Calu3 (cell line): Measurements from ENCODE around the gene NRIP2. TPM values are rescaled to one million over a fixed set of nuclear protein-coding genes. Genes with fewer than 3 reads are reported as not detected.

Experiments used
- BruUV-seq: library from RNA; stranded (reverse); fragments of 400-500 nt; replicated peaks from 2 replicates; lab custom pipeline; 2021; lab: Mats Ljungman, UMichigan
- CTCF ChIA-PET: fragments of 300-600 bp; sonication (Branson Sonifier 250); formaldehyde crosslinking; loops from one replicate; lab custom pipeline; 2022; ENCODE audit warnings: antibody characterized with exemption; lab: Charles Lee
- DNase-seq: peaks from one replicate; pipeline ENCODE4 v3.0.0; 2022
- H3K27ac Mint-ChIP-seq: one replicate; pipeline ENCODE4 v1.8.0; 2022; ENCODE audit warnings: mixed read lengths; ENCODE audit not compliant: unreplicated experiment
- H3K27me3 Mint-ChIP-seq: one replicate; pipeline ENCODE4 v1.8.0; 2022; ENCODE audit warnings: mixed read lengths; ENCODE audit not compliant: unreplicated experiment
- H3K36me3 Mint-ChIP-seq: one replicate; pipeline ENCODE4 v1.8.0; 2022; ENCODE audit warnings: mild to moderate bottlenecking, moderate library complexity, mixed read lengths; ENCODE audit not compliant: insufficient read depth, unreplicated experiment
- H3K4me1 Mint-ChIP-seq: one replicate; pipeline ENCODE4 v1.8.0; 2022; ENCODE audit warnings: mild to moderate bottlenecking, low read depth, mixed read lengths; ENCODE audit not compliant: unreplicated experiment
- H3K4me3 Mint-ChIP-seq: one replicate; pipeline ENCODE4 v1.8.0; 2022; ENCODE audit warnings: mild to moderate bottlenecking, low read depth, moderate library complexity, mixed read lengths; ENCODE audit not compliant: unreplicated experiment
- H3K9me3 Mint-ChIP-seq: one replicate; pipeline ENCODE4 v1.8.0; 2022; ENCODE audit warnings: low read depth, mixed read lengths; ENCODE audit not compliant: unreplicated experiment
- CTCF ChIP-seq: fragments of 200-600 bp; IDR thresholded peaks from one replicate; pipeline ENCODE4 v1.8.0; 2022; ENCODE audit warnings: antibody characterized with exemption; ENCODE audit not compliant: unreplicated experiment
- intact Hi-C: fragments of 100-400 bp; cut with micrococcal nuclease; formaldehyde crosslinking; loops from one replicate; pipeline ENCODE4 v1.10.0; 2022; ENCODE audit not compliant: unreplicated experiment
- total RNA-seq: library from RNA; stranded (reverse); gene quantifications from 2 replicates; pipeline ENCODE4 v1.2.3, GENCODE V29; 2022

Gene NRIP2
- total RNA-seq, 1 experiment from 2014 or later = not detected

GRCh38 chr12:2829275-2829674 lies 5.6 kb downstream of the NRIP2 start:
- Mint-ChIP-seq H3K4me1 (no peaks in the 10 kb centered on the region), H3K27me3 (no peaks in the 10 kb centered on the region), H3K36me3 (no peaks in the 10 kb centered on the region), H3K27ac (no peak overlapping the region), H3K4me3 (no peak overlapping the region), H3K9me3 (no peaks in the 10 kb centered on the region)
- intact Hi-C loops = no loop called here
- CTCF ChIA-PET = no interaction called here
- no TSS peak for BruUV-seq
- DNase-seq = no peak
- TF ChIP-seq CTCF = no peak

DNA sequence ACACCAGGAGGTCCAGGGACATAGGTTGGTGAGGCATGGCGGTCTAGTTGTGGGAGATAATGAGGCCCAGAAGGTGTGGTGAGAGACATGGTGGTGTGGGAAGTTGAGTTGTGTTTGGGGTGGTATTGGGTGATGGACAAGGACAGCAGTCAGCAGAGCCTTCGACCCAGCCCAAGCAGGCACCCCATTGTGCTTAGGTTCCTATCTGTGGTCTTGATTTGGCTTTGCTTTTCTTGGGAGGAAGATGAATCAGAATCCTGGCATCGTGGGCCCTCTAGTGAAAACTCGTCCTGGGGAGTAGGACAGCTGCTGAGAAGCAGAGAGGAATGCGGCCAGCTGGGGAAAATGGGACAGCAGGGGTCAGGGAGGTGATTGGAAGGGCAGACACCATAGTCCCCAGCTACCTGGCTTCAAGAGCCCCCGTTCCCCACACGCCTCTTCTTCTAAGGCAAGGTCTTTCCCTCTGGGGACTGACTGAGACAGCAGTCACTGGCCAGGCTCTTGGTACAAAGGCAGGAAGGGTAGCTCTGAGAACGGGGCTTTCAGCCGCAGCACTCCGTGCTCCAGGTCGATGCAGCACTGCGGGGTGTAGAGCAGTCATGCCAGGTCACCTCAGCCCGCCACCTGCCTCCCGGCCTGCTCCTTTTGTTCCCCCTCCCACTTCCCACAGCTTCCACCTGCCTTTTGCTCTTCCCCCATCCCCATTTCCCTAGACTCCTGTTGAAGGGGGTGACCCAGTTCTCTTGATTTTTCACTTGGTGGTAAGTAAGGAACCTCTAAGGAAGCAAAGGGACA lies 7.9 kb downstream of the NRIP2 start:
- intact Hi-C loops = no loop called here
- Mint-ChIP-seq H3K36me3 (peaks cover 7% of the 10 kb centered on the region), H3K4me3 (no peak overlapping the region), H3K9me3 (no peaks in the 10 kb centered on the region), H3K27ac (no peak overlapping the region), H3K4me1 (no peaks in the 10 kb centered on the region), H3K27me3 (no peaks in the 10 kb centered on the region)
- no peak for DNase-seq
- no TSS peak for BruUV-seq
- TF ChIP-seq CTCF = no peak
- CTCF ChIA-PET = interaction anchor here (0.7 kb wide), 1 partner anchor 29 kb away, joined by 3 read pairs; no protein-coding TSS in a partner anchor

GRCh38 chr12:2826036-2826435 lies 8.8 kb downstream of the NRIP2 start:
- no peak for TF ChIP-seq CTCF
- intact Hi-C loops = no loop called here
- Mint-ChIP-seq H3K4me3 (no peak overlapping the region), H3K4me1 (no peaks in the 10 kb centered on the region), H3K9me3 (no peaks in the 10 kb centered on the region), H3K27me3 (no peaks in the 10 kb centered on the region), H3K27ac (no peak overlapping the region), H3K36me3 (peaks cover 7% of the 10 kb centered on the region)
- no TSS peak for BruUV-seq
- CTCF ChIA-PET = interaction anchor here (0.6 kb wide), 1 partner anchor 59 kb away, joined by 3 read pairs; no protein-coding TSS in a partner anchor
- DNase-seq = no peak

- intact Hi-C loops = no loop called here
- no peak overlapping the region for H3K4me3 Mint-ChIP-seq
Measured at GRCh38 chr12:2825132-2825531, 9.7 kb downstream of the NRIP2 start.

More at GRCh38 chr12:2825132-2825531, 9.7 kb downstream of the NRIP2 start:
- no peak for DNase-seq
- H3K4me1 Mint-ChIP-seq = no peaks in the 10 kb centered on the region
- TF ChIP-seq CTCF = no peak
- peaks cover 7% of the 10 kb centered on the region for H3K36me3 Mint-ChIP-seq
- CTCF ChIA-PET = no interaction called here
- no TSS peak for BruUV-seq
- no peaks in the 10 kb centered on the region for H3K27me3 Mint-ChIP-seq
- no peaks in the 10 kb centered on the region for H3K9me3 Mint-ChIP-seq
- no peak overlapping the region for H3K27ac Mint-ChIP-seq
